Measurements from ENCODE around the gene ACOX3.

ACOX3 gene

DNA sequence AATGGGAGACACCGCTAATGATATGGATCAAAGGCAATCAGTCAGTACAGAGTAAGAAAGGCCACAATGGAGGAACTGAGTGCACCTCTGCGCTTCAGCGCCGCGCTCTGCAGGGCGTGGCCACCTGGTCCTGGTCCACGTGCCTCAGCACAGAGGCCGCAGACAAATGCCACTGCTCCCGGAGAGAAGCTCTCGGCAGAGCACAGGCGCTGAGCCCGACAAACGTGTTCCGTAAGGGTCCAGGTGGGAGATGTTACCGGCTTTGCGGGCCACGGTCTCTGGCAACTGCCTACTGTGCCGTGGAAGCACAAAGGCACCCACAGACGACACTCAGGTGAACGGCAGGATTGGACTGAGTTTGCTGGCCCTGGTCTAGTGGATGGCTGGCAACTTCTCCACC, 68.9 kb downstream of the ACOX3 start:
- DNase-seq: no peak

DNA sequence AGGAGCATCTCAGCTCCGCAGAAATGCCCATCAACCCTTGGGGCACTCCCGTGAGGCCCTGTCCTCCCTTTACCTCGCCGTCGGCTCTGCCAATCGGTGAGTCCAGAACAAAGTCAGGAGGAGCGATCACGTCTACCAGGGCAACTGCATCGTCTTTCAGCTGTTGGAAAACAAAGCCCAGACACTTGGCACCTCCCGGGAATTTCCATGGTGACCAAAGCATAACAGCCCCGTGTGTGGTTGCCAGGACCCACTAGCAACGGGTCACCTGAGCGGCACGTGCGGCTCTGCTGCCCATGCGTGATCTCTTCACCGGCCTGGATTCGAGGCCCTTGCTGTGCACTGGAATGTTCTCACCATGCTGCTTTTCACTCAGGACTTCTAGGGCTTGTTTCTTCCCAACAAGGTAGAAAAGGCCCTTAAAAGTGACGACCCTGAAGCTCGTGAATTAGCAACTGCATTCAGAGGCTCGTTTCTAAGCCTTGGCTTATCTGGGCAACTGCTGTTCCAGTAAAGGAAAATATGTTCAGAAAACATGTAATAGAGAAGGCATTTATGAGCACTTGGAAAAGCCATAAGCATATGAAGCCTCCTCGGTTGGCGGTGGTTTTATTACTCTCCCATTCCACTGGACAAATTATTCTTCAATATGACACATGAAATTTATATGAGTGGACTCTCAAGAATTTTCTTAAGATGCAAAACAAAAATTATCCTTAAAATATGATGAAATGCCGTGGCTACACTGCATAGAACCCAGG, 69.5 kb downstream of the ACOX3 start:
- DNase-seq: no peak

DNA sequence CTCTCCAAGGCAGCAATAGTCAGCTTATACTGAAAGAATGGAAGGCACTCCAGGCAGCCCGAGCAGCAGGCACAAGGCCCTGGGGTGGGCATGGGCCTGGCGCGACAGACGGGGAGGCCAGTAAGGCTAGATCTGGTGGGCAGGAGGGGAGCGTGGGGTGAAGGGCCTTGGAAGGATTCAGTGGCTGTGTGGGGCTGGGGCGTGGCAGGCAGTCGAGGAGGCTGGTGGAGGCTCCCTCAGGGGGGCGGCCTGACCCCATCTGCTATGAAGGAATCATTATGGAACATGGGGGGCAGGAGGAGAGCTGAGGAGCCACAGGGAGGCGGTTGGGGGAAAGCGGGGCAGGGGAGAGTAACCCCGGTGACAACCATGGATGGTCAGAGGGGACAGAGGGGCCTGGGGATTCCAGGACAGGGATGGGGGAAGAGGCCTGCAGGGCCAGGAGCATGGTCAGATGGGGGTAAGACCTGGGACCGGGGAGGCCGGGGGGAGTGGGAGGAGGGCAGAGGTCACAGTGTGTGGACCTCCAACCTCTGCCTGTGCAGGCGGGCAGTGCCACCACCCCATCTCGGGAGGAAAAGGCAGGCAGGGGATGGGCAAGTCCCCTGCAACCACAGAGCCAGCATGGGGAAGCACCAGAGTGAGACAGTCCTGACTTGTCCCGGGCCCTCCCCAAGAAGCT, 70.3 kb downstream of the ACOX3 start:
- no peak for DNase-seq

DNA sequence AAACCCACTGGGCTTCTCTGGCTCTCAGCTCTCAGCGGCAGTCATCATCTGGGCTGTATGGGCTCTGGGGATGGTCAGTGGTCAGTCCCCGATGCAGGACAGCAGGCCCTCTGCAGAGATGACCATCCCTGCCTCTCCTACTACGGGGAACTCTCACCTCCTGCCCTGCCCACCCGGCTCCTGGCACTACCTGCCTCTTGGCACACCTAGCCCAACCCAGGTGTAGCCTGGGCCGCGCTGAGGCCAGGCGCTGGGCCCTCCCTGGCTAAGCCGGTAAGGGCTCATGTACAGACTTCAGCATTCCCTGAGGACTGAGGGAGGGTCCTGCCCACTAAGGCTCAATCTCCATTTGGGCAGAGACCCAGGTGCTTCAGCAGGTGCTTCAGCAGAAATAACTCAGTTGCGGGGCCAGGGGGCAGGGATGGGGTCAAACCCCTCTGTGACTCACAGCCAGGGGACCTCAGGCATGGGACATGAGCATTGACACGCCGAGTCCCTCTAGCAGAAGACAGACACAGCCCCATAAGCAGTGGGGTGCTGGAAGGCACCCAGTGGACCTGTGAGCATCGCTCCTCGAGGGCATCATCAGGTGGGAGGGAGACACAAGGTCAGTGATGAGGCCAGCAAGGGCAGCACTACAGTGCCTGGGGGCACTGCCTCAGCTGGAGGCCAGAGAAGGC, 71.0 kb downstream of the ACOX3 start:
- DNase-seq: no peak

DNA sequence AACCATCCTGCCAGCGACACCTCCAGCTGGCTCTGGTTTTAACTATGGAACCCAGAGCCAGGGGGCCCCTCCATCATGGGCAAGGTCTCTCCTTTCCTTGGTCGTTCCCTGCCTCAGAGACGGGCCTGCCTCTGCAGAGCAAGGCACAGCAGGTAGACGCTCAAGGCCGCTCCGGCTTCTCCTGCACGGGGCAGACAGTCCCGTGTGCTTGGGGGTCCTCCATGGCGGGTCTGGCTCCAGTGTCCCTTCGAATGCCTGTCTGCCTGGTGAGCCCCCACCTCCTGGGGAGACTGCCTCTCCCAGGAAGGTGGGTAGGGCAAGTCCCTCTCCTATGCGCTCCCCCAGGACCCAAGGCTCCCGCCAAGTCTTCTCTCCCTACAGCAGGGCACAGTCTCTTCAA, 71.5 kb downstream of the ACOX3 start:
- DNase-seq: no peak

DNA sequence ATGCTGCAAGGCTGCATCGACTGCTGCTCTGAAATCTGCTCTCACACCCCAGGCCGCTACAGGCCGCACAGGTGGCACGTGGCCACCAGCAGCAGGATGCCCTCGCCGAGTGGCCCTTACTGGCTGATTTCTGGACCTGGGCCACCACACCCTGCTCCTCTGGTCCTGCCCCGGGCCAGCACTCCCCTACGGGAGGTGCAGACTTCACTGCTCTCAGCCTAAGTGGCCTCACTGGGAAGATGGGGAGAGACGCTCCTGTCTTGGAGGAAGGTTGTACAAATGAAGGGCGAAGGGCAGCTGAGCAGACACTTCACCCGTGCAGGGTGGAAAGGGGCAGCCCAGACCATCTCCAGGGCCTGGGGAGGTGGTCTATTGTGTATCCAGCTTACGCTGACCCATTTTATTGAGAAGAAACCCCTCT, 72.5 kb downstream of the ACOX3 start:
- no peak for DNase-seq

DNA sequence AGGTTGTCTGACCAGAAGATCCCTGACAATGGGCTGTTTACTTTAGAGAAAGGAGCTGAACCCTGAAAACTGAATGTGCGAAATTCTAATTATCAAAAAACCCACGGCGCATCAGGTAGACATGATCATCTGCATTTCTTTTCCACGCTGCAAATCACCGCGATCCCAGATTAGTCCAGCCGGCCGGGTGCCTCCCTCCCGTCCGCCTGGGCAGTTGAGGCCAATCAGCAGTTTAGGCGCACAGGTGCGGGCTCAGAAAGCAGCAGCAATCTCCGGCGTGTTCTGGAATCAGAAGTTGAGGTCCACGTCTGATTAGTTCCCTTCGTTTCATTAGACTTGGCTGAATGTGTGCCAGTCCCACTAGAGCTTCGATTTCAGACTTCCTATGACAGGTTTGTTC, 73.9 kb downstream of the ACOX3 start:
- DNase-seq: no peak

DNA sequence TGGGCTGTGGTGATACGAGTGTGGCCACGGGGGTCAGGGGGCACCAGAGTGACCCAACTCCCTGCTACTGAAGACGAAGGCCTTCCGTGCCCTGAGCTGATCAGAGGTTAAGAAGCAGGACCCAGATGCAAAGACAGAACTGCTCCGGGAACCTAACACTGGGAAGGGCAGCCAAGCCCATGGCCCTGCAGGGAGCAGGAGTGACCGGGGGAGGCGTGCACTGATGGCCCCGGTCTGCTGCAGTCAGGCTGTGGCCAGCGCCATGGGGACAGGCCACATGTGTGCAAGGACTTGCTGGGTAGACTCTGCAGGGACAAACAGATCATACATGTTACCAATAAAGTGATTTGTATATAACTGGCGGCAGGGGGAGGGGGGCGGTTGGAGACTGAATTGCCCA, 74.6 kb downstream of the ACOX3 start:
- no peak for DNase-seq

DNA sequence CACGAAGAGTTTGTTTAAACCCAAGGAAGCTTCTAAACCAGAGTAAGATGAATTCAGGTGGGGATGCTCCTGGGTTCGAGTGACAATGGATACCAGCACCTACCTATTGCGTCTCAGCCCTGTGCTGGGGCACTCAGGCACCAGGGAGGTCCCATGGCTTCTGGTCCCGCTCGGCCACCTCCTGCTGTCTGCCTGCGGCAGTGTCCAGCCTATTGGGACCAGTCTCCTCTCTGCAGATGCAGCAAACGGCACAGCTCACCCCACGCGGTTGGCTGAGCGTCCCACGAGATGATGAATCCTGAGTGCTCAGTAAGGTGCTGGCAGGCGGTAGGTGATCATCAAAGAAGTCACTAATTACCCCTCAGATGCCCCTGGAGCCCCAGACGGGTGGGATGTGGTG, 75.2 kb downstream of the ACOX3 start:
- no peak for DNase-seq

DNA sequence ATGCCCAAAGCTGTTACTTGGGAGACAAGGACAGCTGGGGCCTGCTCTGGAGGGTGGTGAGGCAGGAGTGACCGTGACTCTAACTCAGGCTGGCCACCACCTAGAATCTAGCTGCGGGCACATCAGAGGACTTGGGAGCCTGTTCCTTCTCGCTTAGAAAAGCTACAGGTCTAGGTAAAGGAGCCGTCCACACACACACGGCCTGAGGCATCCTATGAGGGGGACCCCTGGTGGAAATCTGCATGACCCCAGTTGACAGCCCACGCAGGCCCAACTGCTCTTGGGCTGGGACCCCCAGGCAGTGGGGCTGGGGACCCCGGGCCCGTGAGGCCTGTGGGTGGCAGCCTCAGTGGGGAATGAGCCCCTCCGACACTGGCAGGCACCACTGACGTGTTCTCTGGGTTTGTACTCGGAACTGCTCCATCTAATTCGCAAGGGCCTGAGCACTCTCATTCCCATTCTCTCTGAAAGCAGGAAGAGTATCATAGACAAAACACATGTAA, 75.6 kb downstream of the ACOX3 start:
- no peak for DNase-seq

DNA sequence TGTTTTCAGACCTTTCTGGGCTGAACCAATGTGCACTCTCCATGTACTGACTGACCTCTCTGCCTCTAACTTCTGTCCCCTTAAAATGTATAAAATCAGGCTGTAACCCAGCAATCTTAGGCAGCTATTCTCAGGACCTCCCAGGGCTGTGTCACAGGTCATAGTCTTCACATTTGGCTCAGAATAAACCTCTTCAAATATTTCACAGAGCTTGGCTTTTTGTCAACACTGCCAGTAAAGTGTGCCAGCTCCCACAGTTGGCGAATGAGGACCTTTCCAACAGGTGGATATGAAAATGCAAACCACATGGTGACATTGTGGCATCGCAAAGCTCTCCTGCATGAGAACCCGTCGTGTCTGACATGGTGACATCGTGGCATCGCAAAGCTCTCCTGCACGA, 76.4 kb downstream of the ACOX3 start:
- DNase-seq: no peak

DNA sequence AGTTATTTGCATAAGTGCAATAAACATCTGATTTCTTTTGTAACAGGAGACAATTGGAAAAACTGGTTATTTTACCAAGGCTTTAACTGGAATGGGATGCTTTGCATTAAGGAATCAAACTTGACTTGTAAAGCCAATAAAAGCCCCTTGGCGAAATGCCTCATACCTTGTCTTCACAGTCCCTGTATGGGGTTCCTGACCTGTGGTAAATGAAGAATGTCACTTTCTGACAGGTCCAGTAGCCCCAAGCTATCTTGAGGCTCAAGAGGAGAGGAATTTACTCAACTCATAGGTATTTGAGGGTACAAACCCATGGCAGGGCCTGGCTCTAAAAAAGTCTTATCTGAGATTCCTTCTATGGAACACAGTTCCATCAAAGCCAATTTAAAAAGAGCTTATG, 78.0 kb downstream of the ACOX3 start:
- DNase-seq: no peak

DNA sequence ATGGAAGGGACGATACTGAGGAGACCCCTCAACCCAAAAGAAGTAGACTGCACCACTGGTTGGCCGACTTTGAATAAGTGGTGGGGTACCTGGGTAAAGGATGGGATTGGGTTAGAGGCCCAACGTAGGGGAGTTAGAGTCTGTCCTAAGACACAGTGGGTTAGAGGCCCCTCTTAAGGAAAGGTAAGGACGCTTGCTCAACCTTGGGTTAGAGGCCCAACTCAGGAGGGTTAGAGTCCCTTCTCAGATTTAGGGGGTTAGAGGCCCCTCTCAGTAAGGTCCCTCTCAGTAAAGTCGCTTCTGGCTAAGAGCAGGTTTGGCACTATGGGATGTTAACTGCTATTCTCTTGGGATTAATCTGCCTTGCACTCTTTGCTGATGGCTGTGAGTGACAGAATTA, 81.3 kb downstream of the ACOX3 start:
- no peak for DNase-seq

DNA sequence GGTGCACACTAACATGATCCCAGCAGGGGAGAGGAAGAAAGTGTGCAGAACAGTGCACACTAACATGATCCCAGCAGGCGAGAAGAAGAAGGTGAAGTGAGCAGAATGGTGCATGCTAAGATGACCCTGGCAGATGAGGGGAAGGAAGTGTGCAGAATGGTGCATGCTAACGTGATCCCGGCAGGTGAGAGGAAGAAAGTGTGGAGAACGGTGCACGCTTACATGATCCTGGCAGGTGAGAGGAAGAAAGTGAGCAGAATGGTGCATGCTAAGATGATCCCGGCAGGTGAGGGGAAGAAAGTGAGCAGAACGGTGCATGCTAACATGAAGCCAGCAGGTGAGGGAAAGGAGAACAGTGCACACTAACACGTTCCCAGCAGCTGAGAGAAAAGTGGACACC, 83.7 kb downstream of the ACOX3 start:
- DNase-seq: no peak

DNA sequence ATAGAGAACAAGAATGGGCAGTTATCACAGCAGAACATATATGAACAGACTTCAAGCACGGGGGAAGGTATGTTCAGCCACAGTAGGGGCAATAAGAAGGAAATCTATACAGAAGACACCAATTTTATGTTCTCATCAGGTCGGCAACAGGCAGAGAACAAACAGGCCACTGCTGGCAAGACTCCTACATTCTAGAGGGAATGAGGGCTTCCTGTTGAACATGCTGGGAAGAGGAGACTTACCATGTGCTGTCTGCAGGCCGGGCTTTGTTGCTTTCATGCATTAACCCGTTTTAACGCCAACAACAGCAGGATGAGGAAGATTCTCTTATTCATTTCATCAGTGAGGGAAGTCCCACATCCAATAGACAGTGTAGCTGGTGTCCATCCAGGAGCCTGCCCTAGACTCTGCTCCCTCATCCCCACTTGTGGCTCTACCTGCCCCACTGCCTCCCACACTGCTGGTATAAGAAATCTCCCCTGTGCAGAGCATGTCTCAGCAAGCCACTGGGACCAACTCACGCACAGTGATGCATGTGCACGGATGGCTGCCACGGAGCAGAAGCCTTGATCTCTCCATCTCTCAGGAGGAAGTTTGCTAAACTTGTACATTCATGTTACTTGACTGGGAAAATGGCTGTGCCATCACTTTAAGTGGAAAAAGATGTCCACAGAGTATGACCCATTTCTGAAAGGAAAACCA, 84.5 kb downstream of the ACOX3 start:
- no peak for DNase-seq

DNA sequence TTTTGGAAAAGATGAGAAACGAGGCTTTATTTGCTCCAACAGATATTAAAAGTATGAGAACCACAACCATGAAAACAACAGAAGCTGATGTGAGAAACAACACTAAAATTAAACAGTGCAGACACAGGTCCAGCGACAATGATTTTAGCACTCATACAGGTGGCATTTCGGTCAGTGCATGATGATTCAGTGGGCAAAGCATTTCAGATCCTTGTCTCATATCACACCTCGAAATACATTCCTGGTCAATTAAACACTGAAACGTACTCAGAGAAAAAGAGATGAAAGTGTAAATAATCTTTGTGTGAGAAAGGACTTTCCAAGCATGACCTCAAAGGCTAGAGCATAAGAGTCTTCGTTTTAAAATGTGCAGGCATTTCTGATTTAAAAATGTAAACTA, 85.2 kb downstream of the ACOX3 start:
- DNase-seq: no peak

DNA sequence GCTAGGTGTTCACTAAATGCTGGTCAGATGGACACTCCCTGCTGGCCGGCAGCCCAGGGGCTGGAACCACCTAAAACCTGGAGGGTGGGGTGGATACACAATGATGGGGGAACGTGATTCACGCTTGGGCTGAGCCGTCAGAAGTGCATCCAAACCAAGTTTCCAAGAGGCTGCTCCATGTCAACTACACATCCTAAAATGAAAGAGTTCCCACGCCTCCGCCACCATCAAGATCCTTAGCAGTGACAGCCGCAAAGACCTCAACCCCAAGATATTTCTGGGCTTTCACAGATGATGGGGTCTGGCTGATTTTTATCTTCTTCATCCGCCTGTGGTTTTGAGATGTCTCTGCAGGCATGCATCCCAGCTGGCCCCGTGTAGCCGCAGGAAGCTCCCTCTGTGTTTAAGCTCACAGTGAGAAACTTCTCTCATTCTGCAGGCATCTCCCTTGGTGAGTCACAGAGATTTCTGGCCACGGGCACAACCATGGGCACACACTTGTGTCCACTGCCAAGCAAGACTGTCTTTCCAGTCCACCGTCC, 86.5 kb downstream of the ACOX3 start:
- no peak for DNase-seq

DNA sequence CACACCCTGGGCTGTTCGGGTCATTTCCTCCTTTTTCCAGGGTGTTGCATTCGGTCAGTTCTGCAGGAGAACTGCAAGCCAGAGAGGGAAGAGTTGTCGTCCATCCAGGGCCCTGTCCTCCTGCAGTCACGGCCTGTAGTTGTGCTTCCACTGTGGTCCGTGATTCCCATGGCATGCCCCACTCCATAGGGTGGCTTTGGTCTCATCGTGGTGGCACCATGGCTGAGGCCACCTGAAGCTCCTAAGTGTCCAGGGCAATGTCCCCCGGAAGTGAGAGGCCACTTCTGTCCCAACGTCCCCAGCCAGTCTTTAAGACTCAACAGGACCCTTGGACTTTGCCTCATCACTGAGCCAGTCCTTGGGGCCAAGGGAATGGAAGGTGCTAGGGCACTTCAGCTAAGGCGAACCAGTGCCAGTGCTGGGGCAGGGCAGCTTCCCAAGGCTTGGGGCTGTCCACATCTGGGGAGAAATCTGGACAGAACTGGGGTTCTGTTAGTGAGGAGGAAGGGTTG, 87.3 kb downstream of the ACOX3 start:
- no peak for DNase-seq

DNA sequence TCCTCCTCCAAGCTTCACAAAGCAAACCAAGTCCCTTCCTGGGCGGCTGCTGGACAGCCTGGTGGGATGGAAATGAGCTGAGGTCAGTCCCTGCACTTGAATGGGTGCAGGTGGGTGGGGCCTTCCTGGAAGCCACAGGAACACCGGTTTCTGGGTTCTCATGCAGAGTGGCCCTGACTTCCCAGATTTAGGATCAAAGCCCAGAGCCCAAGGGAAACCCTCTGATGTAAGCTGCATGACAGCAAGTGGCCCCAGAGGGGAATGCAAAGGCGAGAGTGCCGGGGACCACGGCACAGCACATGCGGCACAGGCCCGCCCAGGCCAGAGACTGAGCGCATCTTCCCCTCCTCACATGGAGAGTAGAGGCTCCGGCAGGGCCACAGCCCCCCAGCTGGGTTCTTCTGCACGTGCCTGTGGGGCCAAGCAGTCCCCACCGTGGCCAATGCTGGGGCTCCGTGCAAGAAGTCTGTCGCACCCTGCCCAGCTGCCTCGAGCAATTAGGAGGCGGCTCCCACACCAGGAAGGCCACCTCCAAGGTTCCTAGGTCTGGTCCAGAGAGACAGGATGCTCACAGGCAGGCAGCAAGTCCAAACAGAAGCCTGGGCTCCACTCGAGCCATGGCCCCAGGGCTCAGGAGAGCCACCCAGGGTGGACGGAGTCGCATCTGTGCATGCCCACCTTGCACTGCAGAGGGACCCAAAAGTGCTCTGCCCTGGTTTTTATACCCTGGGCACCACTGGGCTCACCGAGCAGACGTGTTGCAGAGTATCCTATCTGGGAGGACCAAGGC, 88.0 kb downstream of the ACOX3 start:
- no peak for DNase-seq

DNA sequence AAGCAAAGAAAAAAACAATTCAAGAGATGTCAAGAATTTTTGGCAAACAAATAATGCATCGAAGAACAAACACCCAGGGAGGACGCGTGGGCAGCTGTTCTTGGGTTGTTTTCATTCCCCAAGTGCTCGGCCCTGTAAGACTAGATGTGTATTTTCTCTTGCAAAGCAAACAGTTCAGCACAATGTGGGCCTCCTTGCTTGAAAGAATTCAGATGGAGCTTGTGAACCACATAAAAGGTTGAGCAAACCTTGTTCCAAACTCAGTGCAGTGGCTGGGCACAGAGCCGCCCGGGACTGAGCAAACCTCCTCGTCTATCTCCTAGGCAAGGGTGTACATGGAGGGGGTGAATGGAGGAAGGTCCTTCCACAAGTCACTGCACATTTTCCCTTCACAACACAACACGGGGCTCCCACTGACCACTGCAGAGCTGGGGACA, 88.6 kb downstream of the ACOX3 start:
- DNase-seq: no peak

DNA sequence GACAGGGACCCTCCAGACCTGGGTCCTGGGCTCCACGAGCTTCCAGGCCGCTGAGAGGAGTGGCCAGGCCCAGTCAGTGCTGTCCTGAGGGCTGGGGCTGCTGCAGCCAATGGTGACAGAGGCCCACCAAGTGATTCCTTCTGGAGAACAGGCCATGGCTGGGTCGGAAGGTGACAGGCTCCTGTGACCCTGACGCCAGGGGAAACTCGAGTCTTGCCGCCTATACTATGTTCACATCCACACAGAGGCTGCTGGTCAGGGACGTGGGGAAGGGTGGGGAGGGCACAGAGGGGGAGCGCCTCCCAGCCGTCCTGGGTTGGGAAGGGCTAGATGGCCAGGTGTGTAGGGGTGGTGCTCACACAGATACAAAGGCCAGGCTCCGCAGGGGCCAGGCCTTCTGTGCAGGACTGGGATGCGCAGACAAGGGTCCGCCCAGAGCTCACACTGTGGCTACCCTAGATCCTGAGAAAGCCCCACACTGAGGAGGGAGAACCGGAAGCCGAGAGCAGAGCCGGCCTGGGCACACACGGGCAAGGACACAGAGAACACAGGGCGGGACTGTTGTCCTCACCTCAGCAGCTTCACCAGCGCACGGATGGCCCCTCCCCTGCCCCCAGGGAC, 89.6 kb downstream of the ACOX3 start:
- no peak for DNase-seq
